Chondrocyte (in vitro differentiated cells): ENCODE results near the gene HSD3B2. TPM values are rescaled to one million over a fixed set of nuclear protein-coding genes. Genes with fewer than 3 reads are reported as not detected.
"Not testable (repeated sequence)": the region's sequence is repeated elsewhere in the genome, so short reads cannot be mapped to it uniquely, and the experiment has no call there.

Experiments
- DNase-seq: peaks from one replicate; pipeline ENCODE4 v3.0.0; 2021; ENCODE audit warnings: mixed read lengths, low spot score
- H3K27ac Mint-ChIP-seq: one replicate; pipeline ENCODE4 v1.8.0; 2021; ENCODE audit warnings: mild to moderate bottlenecking, moderate library complexity, mixed read lengths; ENCODE audit not compliant: unreplicated experiment
- H3K27me3 Mint-ChIP-seq: 2 replicates; pipeline ENCODE4 v1.8.0; 2021; ENCODE audit warnings: low read depth, mixed read lengths
- H3K36me3 Mint-ChIP-seq: 2 replicates; pipeline ENCODE4 v1.8.0; 2021; ENCODE audit warnings: low read depth, mixed read lengths
- H3K4me1 Mint-ChIP-seq: 2 replicates; pipeline ENCODE4 v1.8.0; 2021; ENCODE audit warnings: low read depth, mild to moderate bottlenecking, mixed read lengths
- H3K4me3 Mint-ChIP-seq: one replicate; pipeline ENCODE4 v1.8.0; 2021; ENCODE audit warnings: mild to moderate bottlenecking, moderate library complexity, mixed read lengths; ENCODE audit not compliant: unreplicated experiment
- H3K9me3 Mint-ChIP-seq: 2 replicates; pipeline ENCODE4 v1.8.0; 2021; ENCODE audit warnings: low read depth, mixed read lengths
- CTCF ChIP-seq: fragments of 200-600 bp; sonication (generic); IDR thresholded peaks from 2 replicates; pipeline ENCODE4 v1.5.0; 2021; ENCODE audit warnings: antibody characterized with exemption, mild to moderate bottlenecking, moderate library complexity
- total RNA-seq: library from RNA; stranded (reverse); gene quantifications from 3 replicates; pipeline ENCODE4 v1.2.1, GENCODE V29; 2021

HSD3B2 gene
- total RNA-seq, 1 donor from 2014 or later = not detected

GRCh38 chr1:119376594-119376993 lies 38.4 kb upstream of the HSD3B2 start:
- no peak for TF ChIP-seq CTCF
- H3K27ac Mint-ChIP-seq = no peak overlapping the region
- H3K4me3 Mint-ChIP-seq = no peak overlapping the region
- H3K36me3 Mint-ChIP-seq = no peaks in the 10 kb centered on the region
- H3K4me1 Mint-ChIP-seq = peaks cover 13% of the 10 kb centered on the region
- peaks cover 16% of the 10 kb centered on the region for H3K27me3 Mint-ChIP-seq
- no peak for DNase-seq
- H3K9me3 Mint-ChIP-seq = no peaks in the 10 kb centered on the region

GRCh38 chr1:119377594-119377993 lies 37.4 kb upstream of the HSD3B2 start:
- H3K36me3 Mint-ChIP-seq, DNase-seq, H3K9me3 Mint-ChIP-seq, H3K4me3 Mint-ChIP-seq, H3K27ac Mint-ChIP-seq: not testable (repeated sequence)
- H3K27me3 Mint-ChIP-seq = peaks cover 16% of the 10 kb centered on the region
- H3K4me1 Mint-ChIP-seq = peaks cover 13% of the 10 kb centered on the region

- DNase-seq = no peak
- Mint-ChIP-seq H3K4me3 (no peak overlapping the region), H3K36me3 (no peaks in the 10 kb centered on the region), H3K27ac (no peak overlapping the region), H3K27me3 (peaks cover 10% of the 10 kb centered on the region), H3K9me3 (no peaks in the 10 kb centered on the region), H3K4me1 (peaks cover 8% of the 10 kb centered on the region)
- TF ChIP-seq CTCF = no peak
Measured at GRCh38 chr1:119379117-119379516, 35.8 kb upstream of the HSD3B2 start.

GRCh38 chr1:119380304-119380703 lies 34.6 kb upstream of the HSD3B2 start:
- Mint-ChIP-seq H3K4me1 (no peaks in the 10 kb centered on the region), H3K4me3 (no peak overlapping the region), H3K9me3 (no peaks in the 10 kb centered on the region), H3K36me3 (no peaks in the 10 kb centered on the region), H3K27ac (no peak overlapping the region), H3K27me3 (peaks cover 6% of the 10 kb centered on the region)
- DNase-seq = no peak
- TF ChIP-seq CTCF = no peak

GRCh38 chr1:119380983-119381662 lies 33.8 kb upstream of the HSD3B2 start:
- no peak for TF ChIP-seq CTCF
- Mint-ChIP-seq H3K27ac (no peak overlapping the region), H3K9me3 (no peaks in the 10 kb centered on the region), H3K4me3 (no peak overlapping the region), H3K4me1 (no peaks in the 10 kb centered on the region), H3K27me3 (peaks cover 2% of the 10 kb centered on the region), H3K36me3 (no peaks in the 10 kb centered on the region)
- DNase-seq = no peak

GRCh38 chr1:119384591-119384990 lies 30.4 kb upstream of the HSD3B2 start:
- no peak for DNase-seq
- Mint-ChIP-seq H3K4me1 (no peaks in the 10 kb centered on the region), H3K9me3 (peaks cover 2% of the 10 kb centered on the region), H3K36me3 (no peaks in the 10 kb centered on the region), H3K27me3 (peaks cover 5% of the 10 kb centered on the region), H3K27ac (no peak overlapping the region), H3K4me3 (no peak overlapping the region)
- TF ChIP-seq CTCF = no peak
